HG03457 (cell line): Measurements from ENCODE around the gene FYCO1.

ENCODE experiments used
- ATAC-seq: cut with Tn5 transposase; IDR thresholded peaks from one replicate; pipeline ENCODE4 v1.9.1; 2021; ENCODE audit warnings: moderate number of reproducible peaks; ENCODE audit not compliant: unreplicated experiment

Gene FYCO1

GRCh38 chr3:45921158-45922038 lies 74.2 kb downstream of the FYCO1 start:
- no peak for ATAC-seq

DNA sequence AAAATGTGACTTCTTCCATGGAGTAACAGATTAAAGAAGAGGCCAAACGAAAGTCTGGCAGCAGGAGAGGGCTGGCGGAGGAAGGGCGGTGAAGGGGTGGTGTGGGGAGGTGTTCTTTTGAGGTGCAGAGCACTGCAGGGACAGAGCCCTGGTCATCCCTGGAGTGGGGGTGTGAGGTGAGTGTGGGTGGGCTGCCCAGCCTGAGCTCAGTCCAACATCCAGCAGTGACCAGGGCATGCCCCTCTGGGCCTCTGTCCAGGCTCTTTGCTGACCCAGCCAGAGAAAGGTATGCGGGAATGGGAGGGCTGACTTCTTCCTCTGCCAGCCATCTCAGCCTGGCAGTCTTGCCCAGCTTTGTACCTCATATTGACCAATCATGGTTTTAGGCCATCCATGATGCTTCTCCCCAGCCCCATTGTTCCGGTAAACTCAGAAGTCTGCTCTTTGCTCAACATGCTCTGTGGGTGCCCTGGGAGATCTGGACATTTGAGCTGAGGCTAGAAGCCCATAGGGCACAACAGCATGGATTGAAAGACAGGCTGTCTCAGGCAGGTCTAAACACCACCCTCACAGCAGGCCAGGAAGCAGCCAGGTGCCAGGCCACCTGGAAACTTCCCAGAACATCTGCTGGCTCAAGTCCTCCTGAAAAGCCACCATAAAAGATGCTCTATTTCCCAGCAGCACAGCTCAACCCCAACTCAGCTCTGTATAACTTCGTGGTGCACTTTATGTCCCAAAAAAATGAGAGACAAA lies 78.3 kb downstream of the FYCO1 start:
- ATAC-seq: no peak

- peak; percentile 76 for ATAC-seq
Observed at GRCh38 chr3:45915518-45916231, 79.9 kb downstream of the FYCO1 start.

- no peak for ATAC-seq
Observed at GRCh38 chr3:45915059-45915439, 80.6 kb downstream of the FYCO1 start.

DNA sequence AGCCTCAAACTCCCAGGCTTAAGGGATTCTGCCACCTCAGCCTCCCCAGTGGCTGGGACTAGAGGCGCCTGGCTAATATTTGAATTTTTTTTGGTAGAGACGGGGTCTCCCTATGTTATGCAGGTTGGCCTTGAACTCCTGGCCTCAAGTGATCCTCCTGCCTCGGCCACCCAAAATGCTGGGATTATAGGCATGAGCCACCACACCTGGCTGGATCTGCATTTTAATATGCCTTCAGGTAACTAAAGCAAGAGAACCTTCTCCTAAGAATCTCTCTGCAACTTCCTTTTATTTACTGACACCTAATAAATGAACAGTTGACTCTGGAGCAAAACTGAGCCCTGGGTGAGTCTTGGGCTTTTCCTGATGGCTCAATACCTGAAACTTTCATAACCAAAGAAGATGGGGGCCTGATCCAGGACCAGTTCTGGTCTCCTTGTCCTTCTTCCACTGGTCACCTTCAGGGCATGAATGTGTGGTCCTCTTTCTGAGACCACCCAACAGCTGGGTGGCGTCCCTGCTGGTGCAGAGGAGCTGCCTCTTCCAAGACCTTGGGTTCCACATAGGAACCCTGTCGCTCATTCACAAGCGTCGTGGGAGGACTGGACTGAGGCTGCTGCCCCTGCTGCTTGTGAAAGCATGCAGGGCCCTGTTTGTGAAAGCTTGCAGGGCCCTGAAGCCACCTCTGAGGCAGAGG lies 81.1 kb downstream of the FYCO1 start:
- ATAC-seq: no peak

DNA sequence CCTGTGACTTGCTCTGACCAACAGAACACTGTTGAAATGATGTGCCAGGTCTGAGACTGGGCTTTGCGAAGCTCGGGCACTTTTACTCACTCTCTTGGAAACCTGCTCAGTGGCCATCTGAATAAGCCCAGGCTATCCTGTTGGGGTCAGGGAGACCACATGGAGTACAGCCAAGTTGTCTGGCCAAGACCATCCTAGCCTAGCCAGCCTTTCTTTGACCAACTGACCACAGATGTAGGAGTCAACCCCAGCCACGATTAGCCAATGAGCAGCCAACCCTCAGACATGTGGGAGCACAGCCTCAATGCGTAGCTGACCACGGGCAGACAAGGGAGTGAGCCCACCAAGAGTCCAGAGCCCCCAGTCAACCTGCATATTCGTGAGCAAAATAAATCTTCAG lies 83.2 kb downstream of the FYCO1 start:
- ATAC-seq: no peak

GRCh38 chr3:45911511-45912226 lies 84.0 kb downstream of the FYCO1 start:
- no peak for ATAC-seq

GRCh38 chr3:45910892-45911291 lies 84.7 kb downstream of the FYCO1 start:
- no peak for ATAC-seq

DNA sequence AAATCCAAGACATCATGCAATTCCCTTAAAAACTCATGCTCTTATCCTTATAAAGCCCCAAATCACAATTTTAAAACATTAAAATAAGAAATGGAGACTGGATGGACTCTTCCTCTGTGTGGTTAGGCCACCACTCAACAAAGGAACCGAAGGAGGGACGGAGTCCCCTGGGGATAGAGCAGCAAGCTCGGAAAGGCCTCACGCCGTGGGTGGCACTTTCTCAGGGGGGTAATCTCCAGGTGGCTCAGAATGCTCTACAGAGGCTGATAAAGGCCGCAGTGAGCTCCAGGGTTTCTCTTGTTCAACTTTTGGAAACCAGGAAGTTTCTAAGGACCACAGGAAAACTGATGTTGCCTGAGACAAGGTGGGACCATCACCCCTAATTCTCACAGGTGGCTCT lies 86.1 kb downstream of the FYCO1 start:
- no peak for ATAC-seq

DNA sequence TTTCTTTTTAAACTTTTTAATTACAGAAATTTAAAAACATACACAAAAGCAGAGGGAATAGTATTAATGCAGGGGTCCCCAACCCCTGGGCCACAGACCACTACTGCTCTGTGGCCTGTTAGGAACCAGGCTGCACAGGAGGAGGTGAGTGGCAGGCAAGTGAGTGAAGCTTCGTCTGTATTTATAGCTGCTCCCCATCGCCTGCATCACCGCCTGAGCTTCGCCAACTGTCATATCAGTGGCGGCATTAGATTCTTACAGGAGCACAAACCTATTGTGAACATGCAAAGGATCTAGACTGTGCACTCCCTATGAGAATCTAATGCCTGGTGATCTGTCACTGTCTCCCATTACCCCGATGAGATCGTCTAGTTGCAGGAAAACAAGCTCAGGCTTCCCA lies 86.9 kb downstream of the FYCO1 start:
- ATAC-seq: no peak

- ATAC-seq: no peak
Observed at GRCh38 chr3:45907769-45908705, 87.6 kb downstream of the FYCO1 start.

DNA sequence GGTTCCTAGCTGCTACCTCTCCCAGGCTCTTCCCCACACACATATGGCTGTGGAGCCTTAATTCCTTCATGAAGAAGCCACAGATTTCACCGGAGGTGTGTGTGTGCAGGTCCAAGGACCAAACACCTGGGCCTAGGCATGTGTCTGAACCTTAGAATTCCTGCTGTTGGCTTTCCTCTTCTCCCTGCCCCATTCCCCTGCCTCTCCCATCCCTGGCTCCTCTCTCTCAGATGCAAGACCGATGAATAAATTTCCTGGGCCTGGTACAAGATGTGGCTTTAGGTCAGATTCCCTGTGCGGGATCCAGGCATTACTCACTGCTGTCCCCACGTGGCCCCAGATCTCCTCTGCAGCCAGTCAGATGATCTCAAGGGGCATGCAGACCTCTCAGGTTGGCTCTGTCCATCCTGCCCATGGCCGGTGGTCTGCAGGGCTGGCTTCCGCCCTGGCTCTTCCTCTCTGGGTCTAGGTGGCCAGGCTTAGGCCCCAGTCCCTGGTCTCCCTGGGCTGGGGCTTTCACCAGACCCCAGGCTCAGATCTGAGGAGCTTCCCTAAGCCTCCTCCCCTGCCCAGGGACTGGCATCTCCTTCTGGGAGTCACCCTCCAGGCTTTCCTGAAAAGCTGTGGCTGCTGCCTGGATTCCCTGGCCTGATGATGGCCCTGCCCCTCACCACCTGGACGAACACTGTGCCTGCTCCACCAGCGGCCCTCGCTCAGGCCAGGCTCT lies 88.8 kb downstream of the FYCO1 start:
- no peak for ATAC-seq

DNA sequence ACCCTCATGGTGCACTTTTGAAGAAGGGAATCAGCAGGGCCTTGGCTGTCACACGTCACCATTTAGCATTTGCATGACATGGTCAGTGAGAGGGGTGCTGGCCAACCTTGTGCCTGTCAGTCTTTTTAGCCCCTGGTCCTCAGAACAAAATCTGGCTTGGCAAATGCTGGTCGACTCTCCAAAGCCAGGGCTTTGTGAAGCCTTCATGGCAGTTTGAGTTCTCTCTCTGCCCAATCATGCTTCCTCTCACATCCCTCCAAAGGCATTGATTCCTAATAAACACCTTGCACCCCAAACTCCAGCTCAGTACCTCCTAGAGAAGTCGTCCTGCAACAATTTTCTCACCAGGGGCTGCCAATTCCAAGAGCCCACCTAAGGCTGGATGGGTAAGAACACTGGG lies 89.9 kb downstream of the FYCO1 start:
- no peak for ATAC-seq

DNA sequence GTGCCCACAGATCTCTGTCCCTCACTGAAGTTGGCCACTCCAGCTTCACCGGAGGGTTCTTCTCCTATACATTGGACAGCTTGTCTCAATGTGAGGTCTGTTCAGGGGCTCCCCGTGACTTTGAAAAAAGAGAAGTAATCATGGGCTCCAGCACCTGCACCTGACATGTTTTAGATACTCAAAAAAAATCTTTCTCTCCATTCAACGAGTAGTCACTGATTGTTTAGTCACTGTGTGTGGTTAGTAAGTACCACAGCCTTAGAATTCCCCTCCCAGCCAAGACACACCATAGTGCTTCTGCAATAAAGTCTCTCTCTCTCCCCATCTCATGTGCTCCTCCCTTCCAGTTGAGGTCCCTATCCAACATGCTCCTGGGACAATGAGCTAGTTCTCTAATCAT lies 90.7 kb downstream of the FYCO1 start:
- no peak for ATAC-seq

GRCh38 chr3:45896956-45897355 lies 98.7 kb downstream of the FYCO1 start:
- ATAC-seq: no peak

DNA sequence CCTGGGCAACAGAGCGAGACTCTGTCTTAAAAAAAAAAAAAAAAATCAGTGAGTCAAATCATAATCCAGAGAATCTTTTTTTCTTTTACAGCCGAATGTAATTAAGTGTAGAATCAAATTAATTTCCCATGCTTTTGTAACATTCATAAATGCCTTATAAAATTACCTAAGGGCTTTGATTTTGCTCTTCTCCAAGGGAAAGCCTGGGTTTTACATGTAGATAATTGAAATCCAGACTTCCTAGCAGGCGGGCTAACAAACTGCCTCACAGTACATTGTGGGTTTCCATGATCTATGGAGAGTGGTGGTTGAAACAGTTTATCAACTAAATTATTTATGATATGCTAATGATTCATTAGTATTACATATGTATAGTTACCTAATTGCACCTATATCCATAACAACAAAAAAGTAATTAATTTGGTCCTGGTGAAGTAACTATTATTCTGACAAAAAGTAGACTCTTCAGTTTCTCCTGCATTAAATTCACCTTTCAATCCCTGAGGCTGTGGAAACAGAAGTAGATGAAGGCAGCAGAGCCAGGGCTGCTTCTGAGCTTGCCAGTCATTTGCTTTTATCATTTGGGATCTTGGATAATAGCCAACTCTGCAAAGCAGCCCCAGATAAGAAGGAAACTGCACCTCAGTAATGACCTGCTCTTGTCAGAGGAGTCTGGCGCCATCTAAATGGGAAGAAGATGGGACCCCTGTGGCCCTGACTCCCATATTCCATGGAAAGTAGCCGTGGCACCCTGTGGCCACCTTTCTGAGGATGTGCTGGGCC lies 99.7 kb downstream of the FYCO1 start:
- ATAC-seq: no peak

- no peak for ATAC-seq
Observed at GRCh38 chr3:45894015-45894414, 101.6 kb downstream of the FYCO1 start.

DNA sequence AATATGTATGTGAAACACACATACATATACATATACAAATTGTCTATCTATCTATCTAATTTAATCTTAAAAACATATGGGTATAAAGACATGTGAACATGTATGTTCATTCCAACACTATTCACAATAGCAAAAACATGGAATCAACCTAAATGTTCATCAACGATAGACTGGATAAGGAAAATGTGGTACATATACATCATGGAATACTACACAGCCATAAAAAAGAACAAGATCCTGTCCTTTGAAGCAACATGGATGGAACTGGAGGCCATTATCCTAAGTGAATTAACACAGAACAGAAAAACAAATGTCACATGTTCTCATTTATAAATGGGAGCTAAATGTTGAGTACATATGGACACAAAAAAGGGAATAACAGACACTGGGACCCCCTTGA lies 103.5 kb downstream of the FYCO1 start:
- no peak for ATAC-seq
